Measurements from ENCODE around the gene ESYT1. TPM values are rescaled to one million over a fixed set of nuclear protein-coding genes. Genes with fewer than 3 reads are reported as not detected.

The ESYT1 gene
- total RNA-seq, 1 experiment from 2014 or later = 90.9 TPM

- in situ Hi-C loops (cut with HindIII; ENCODE audit: low pct_unique_long_range_greater_than_20kb, low sequenced_read_pairs) = loop anchor here (5.0 kb wide), 1 partner anchor 73 kb away; no protein-coding TSS in a partner anchor
- DNase-seq (ENCODE audit: low read depth, low spot score) = peak; percentile 95
These were observed 8.7 kb upstream of the ESYT1 start for GRCh38 chr12:56119361-56119796.

GRCh38 chr12:56120158-56120846, 7.8 kb upstream of the ESYT1 start:
- DNase-seq (ENCODE audit: low read depth, low spot score) = no peak
- in situ Hi-C loops (cut with HindIII; ENCODE audit: low pct_unique_long_range_greater_than_20kb, low sequenced_read_pairs) = no loop called here

- DNase-seq (ENCODE audit: low read depth, low spot score) = no peak
- in situ Hi-C loops (cut with HindIII; ENCODE audit: low pct_unique_long_range_greater_than_20kb, low sequenced_read_pairs) = no loop called here
These were observed 6.7 kb upstream of the ESYT1 start for GRCh38 chr12:56121204-56121870.

GRCh38 chr12:56122637-56123036, 5.4 kb upstream of the ESYT1 start:
- in situ Hi-C loops (cut with HindIII; ENCODE audit: low pct_unique_long_range_greater_than_20kb, low sequenced_read_pairs) = no loop called here
- no peak for DNase-seq (ENCODE audit: low read depth, low spot score)

- no peak for DNase-seq (ENCODE audit: low read depth, low spot score)
- in situ Hi-C loops (cut with HindIII; ENCODE audit: low pct_unique_long_range_greater_than_20kb, low sequenced_read_pairs) = no loop called here
These were observed 3.9 kb upstream of the ESYT1 start for GRCh38 chr12:56124133-56124532.

- in situ Hi-C loops (cut with HindIII; ENCODE audit: low pct_unique_long_range_greater_than_20kb, low sequenced_read_pairs) = no loop called here
- DNase-seq (ENCODE audit: low read depth, low spot score) = no peak
These were observed 1.3 kb upstream of the ESYT1 start for GRCh38 chr12:56126732-56127239.

- in situ Hi-C loops (cut with HindIII; ENCODE audit: low pct_unique_long_range_greater_than_20kb, low sequenced_read_pairs) = no loop called here
- no peak for DNase-seq (ENCODE audit: low read depth, low spot score)
These were observed 581 bp upstream of the ESYT1 start for GRCh38 chr12:56127485-56127887.

GRCh38 chr12:56128670-56129205, 671 bp downstream of the ESYT1 start:
- DNase-seq (ENCODE audit: low read depth, low spot score) = peak; percentile 8
- in situ Hi-C loops (cut with HindIII; ENCODE audit: low pct_unique_long_range_greater_than_20kb, low sequenced_read_pairs) = no loop called here

GRCh38 chr12:56129206-56129941, 1.3 kb downstream of the ESYT1 start:
- peak; percentile 40 for DNase-seq (ENCODE audit: low read depth, low spot score)
- in situ Hi-C loops (cut with HindIII; ENCODE audit: low pct_unique_long_range_greater_than_20kb, low sequenced_read_pairs) = no loop called here

GRCh38 chr12:56129942-56130495, 2.0 kb downstream of the ESYT1 start:
- in situ Hi-C loops (cut with HindIII; ENCODE audit: low pct_unique_long_range_greater_than_20kb, low sequenced_read_pairs) = no loop called here
- DNase-seq (ENCODE audit: low read depth, low spot score) = no peak

- DNase-seq (ENCODE audit: low read depth, low spot score) = no peak
These were observed 2.8 kb downstream of the ESYT1 start for GRCh38 chr12:56130876-56131275.

GRCh38 chr12:56134897-56135296, 6.8 kb downstream of the ESYT1 start:
- no peak for DNase-seq (ENCODE audit: low read depth, low spot score)
- in situ Hi-C loops (cut with HindIII; ENCODE audit: low pct_unique_long_range_greater_than_20kb, low sequenced_read_pairs) = no loop called here

More at GRCh38 chr12:56130876-56131275, 2.8 kb downstream of the ESYT1 start:
- in situ Hi-C loops (cut with HindIII; ENCODE audit: low pct_unique_long_range_greater_than_20kb, low sequenced_read_pairs) = no loop called here

- in situ Hi-C loops (cut with HindIII; ENCODE audit: low pct_unique_long_range_greater_than_20kb, low sequenced_read_pairs) = no loop called here
- DNase-seq (ENCODE audit: low read depth, low spot score) = no peak
These were observed 9.9 kb downstream of the ESYT1 start for GRCh38 chr12:56137853-56138571.

GRCh38 chr12:56141946-56142784, 14.1 kb downstream of the ESYT1 start:
- in situ Hi-C loops (cut with HindIII; ENCODE audit: low pct_unique_long_range_greater_than_20kb, low sequenced_read_pairs) = no loop called here
- no peak for DNase-seq (ENCODE audit: low read depth, low spot score)

- in situ Hi-C loops (cut with HindIII; ENCODE audit: low pct_unique_long_range_greater_than_20kb, low sequenced_read_pairs) = no loop called here
- DNase-seq (ENCODE audit: low read depth, low spot score) = no peak
These were observed 15.2 kb downstream of the ESYT1 start for GRCh38 chr12:56143217-56143616.

GRCh38 chr12:56143870-56144269, 15.8 kb downstream of the ESYT1 start:
- in situ Hi-C loops (cut with HindIII; ENCODE audit: low pct_unique_long_range_greater_than_20kb, low sequenced_read_pairs) = no loop called here
- no peak for DNase-seq (ENCODE audit: low read depth, low spot score)

Measured in SK-MEL-5 (cell line).